Activated CD8-positive, alpha-beta memory T cell treated with anti-CD3 and anti-CD28 coated beads, Interleukin-2, amount 50 U/mL, for 1 hour (primary cell): ENCODE measurements around the gene PATJ.
"Not testable (repeated sequence)": the region's sequence is repeated elsewhere in the genome, so short reads cannot be mapped to it uniquely, and the experiment has no call there.

Source experiments
- DNase-seq: peaks from one replicate; pipeline ENCODE4 v3.0.0-alpha.2; 2020; ENCODE audit errors: extremely low read depth

The PATJ gene

GRCh38 chr1:61818992-61819391 is 76.7 kb downstream of the PATJ start:
- no peak for DNase-seq

- no peak for DNase-seq
Measured at GRCh38 chr1:61819421-61819820, 77.1 kb downstream of the PATJ start.

DNA sequence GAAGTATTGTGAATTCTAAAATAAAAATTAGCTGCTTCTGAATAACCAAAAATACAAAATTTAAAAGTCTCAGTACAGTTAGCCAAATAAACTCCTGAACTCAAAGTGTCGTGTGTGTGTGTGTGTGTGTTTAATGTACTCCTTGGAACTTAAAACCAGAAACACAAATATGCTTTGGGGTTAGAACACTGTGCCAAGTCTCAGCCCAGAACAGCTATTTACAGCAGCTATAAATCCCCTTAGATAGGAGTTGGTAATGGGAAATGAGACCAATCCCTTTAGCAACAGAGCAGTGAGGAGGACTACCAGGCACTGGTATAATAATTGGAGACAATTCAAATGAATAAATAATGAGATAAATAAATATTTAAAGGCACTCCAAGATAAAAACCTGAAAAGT is 83.1 kb downstream of the PATJ start:
- DNase-seq = no peak

GRCh38 chr1:61828805-61829204 is 86.5 kb downstream of the PATJ start:
- DNase-seq = no peak

GRCh38 chr1:61836649-61837048 is 94.4 kb downstream of the PATJ start:
- DNase-seq = no peak

DNA sequence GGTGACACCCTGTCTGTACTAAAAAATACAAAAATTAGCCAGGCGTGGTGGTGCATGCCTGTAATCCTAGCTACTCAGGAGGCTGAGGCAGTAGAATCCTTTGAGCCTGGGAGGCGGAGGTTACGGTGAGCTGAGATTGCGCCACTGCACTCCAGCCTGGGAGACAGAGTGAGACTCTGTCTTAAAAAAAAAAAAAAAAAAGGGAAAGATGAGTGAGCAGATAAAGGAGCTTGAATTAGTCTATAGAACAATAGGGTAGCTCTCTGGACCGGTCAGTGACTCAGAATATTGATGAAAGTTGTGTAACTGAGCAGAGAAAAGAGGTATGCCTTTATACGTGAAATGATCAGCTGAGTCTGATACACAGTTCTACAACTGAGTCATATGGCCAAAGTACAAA is 95.3 kb downstream of the PATJ start:
- DNase-seq = not testable (repeated sequence)

GRCh38 chr1:61839679-61840078 is 97.4 kb downstream of the PATJ start:
- no peak for DNase-seq

- DNase-seq = no peak
Measured at GRCh38 chr1:61842036-61842435, 99.8 kb downstream of the PATJ start.

GRCh38 chr1:61842863-61843514 is 100.7 kb downstream of the PATJ start:
- DNase-seq = no peak

GRCh38 chr1:61844006-61844405 is 101.7 kb downstream of the PATJ start:
- no peak for DNase-seq

DNA sequence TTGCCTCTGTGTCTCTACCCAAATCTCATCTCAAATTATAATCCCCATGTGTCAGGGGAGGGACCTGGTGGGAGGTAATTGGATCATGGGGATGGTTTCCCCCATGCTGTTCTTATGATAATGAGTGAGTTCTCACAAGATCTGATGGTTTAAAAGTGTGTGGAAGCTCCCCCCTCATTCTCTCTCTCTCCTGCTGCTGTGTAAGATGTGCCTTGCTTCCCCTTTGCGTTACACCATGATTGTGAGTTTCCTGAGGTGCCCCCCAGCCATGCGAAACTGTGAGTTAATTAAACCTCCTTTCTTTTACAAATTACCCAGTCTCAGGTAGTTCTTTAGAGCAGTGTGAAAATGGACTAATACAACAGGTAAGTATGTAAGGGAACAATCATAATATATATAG is 102.4 kb downstream of the PATJ start:
- DNase-seq = not testable (repeated sequence)

GRCh38 chr1:61851235-61851634 is 109.0 kb downstream of the PATJ start:
- DNase-seq = no peak

- DNase-seq = no peak
Measured at GRCh38 chr1:61851849-61852669, 109.8 kb downstream of the PATJ start.

DNA sequence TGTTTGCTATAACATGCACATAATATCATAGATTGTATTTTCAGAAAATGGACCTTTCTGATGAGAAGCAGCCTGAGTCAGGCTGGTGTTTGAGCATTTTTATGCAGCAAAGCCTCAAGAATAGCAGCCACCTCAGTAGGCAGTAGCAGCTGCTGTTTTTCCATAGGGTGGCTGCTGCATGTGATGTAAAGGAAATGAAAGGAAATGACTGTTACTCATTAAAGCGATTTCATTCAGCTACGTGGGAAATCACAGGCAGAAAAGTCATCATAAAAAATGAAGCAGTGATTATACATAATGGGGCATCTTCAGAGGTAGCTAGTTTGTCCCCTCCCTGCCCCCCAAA is 110.4 kb downstream of the PATJ start:
- no peak for DNase-seq

GRCh38 chr1:61853583-61853982 is 111.3 kb downstream of the PATJ start:
- no peak for DNase-seq

- DNase-seq = no peak
Measured at GRCh38 chr1:61864489-61864888, 122.2 kb downstream of the PATJ start.

DNA sequence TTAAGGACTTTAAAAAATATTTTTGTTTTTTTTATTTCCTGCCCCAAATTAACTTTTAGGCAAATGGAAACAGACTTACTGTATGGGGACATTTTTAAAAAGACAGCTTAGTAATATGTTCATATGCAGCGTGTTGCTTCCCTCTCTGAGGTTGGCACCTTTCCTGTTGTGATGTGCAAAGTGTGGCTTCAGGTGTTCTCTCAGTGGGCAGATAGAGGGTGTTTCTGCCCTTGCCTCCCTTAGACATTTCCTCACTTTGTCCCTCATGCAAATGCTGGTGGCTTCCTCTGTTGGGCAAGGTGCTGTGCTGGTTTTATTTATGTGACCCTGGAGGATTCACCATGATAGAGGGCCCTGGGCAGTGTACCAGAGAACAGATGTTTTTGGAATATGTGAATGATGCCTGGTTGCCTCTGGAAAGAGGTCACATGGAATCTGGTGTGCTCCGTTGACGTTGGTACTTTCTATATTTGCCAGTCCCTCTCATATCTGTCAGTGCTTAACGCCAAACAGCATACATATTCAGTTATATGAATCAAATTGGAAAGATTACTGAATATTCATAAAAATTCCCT is 123.5 kb downstream of the PATJ start:
- DNase-seq = no peak

- DNase-seq = no peak
Measured at GRCh38 chr1:61869691-61870109, 127.4 kb downstream of the PATJ start.

GRCh38 chr1:61872206-61872605 is 129.9 kb downstream of the PATJ start:
- no peak for DNase-seq

GRCh38 chr1:61873581-61873980 is 131.3 kb downstream of the PATJ start:
- DNase-seq = no peak

DNA sequence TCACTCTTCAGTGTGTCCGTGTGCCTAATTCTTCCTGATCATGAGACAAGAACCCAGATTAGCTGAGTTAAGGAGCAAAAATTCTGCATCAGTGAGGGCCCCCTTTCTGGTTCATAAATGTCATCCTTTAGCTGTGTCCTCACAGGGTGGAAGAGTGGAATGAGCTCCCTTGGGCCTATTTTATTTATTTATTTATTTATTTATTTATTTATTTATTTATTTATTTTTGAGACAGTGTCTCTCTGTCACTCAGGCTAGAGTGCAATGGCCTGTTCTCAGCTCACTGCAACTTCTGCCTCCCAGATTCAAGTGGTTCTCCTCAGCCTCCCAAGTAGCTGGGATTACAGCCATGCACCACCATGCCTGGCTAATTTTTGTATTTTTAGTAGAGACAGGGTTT is 131.7 kb downstream of the PATJ start:
- DNase-seq = no peak

GRCh38 chr1:61875198-61875597 is 132.9 kb downstream of the PATJ start:
- no peak for DNase-seq

DNA sequence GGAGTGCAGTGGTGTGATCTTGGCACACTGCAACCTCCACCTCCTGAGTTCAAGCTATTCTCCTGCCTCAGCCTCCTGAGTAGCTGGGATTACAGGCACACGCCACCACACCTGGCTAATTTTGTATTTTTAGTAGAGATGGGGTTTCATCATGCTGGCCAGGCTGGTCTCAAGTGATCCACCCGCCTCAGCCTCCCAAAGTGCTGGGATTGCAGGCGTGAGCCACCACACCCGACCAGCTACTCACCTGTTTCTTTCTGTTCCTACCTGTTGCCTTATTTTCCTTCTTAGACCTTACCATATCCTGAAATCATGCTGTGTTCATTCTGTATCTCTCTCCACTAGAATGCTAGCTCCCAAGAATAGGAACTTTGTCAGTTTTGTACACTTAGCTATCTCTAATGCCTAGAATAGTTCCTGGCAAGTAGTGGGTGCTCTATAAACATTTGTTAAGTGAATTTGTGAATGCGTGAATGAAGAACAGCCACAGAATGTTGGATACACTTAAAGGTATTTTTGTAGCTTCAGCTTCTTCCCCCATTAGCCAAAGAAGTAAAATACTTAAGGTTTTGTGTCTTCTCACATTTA is 137.7 kb downstream of the PATJ start:
- not testable (repeated sequence) for DNase-seq
